Occipital lobe (tissue), 2 donors: Measurements from ENCODE around the gene CDK18. TPM values are rescaled to one million over a fixed set of nuclear protein-coding genes. Genes with fewer than 3 reads are reported as not detected.
A peak's percentile ranks its signal among the peaks of the same experiment; 100 is the strongest.
"Not testable (repeated sequence)": the region's sequence is repeated elsewhere in the genome, so short reads cannot be mapped to it uniquely, and the experiment has no call there.

Source experiments
- DNase-seq: peaks from one replicate; lab custom pipeline; 2025; lab: John Stamatoyannopoulos, UW
- total RNA-seq: library from RNA; depleted of rRNA; stranded (reverse); fragments of >200 nt; gene quantifications from one replicate; pipeline ENCODE4 v1.2.3, GENCODE V29; 2014

CDK18 gene
- total RNA-seq, 1 donor from 2014 or later, result 0.16 TPM

DNA sequence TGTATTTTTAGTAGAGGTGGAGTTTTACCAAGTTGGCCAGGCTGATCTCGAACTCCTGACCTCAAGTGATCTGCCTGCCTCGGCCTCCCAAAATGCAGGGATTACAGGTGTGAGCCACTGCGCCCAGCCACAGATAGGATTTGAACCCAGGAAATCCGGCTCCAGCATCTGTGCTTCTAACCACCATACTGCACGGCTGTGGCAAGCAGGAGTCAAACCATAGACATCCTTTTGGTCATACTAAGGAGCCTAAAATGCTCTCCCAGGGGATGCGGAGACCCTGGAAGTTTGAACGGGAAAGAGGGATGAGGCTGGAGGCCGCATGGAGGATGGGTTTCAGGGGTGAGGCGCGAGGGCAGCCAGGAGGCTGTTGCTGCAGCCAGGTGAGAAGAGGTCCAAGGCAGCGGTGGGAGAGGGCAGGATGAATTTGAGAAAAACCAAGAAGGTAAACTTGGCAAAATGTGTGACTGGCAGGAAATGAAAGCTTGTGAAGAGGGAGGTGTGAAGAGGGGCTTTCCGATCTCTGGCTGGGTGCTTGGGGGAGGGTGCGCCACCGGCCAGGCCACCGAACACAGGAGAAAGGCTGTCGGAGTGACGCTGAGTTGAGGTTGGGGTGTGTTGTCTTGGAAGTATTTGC is 24.0 kb upstream of the CDK18 start:
- DNase-seq, result no peak

DNA sequence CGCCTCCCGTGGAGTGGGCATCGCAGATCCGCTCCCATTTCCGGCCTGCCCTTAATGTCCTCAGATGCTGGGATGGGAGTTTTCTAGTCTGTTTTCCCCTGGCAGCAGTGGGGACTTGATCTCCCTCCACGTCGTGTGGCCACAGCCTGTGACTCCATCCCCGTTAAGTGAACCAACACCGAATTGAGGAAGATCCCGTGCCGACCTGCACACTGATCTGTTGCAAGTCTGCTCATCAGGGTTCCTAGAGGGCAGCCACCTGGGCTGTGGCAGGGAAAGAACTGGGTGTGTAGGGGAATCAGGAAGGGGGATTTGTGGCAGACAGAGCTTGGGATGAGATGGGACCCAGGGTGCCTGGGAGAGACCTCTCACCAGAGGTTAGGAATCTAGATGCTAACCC is 23.3 kb upstream of the CDK18 start:
- DNase-seq, result no peak

DNA sequence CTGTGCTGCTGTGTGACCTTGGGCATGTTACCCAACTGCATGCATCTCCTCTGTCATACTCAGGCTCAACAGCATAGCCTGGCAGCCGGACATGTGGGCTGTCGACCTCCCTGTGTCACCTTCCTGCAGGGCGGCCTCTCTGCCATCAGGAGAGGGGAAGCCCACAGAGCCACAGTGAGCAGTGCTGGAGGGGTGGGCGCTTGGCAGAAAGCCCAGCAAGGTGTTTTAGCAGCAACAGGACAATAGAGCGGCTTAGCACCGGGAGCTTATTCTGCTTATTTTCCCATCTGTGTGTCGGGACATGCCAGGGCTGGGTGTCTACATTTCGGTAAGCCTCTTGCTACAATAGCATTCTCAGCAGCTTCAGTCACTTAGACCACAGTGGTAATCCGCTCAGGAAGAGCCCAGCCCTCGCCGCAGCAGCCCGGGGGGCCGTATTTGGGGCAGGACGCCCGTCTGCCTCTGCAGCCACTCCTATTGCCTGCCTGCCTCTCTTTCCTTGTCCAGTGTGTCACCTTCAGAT is 22.8 kb upstream of the CDK18 start:
- no peak for DNase-seq

DNA sequence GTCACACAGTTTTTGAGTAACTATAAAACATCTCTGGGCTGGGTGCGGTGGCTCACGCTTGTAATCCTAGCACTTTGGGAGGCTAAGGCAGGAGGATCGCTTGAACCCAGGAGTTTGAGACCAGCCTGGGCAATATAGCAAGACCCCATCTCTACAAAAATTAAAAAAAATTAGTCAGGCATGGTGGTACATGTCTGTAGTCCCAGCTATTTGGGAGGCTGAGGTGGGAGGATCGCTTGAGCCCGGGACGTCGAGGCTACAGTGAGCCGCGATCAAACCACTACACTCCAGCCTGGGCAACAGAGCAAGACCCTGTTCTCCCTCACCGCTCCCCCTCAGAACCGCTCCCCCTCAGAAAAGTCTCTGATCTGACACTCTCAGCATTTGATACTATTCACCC is 21.9 kb upstream of the CDK18 start:
- not testable (repeated sequence) for DNase-seq

DNA sequence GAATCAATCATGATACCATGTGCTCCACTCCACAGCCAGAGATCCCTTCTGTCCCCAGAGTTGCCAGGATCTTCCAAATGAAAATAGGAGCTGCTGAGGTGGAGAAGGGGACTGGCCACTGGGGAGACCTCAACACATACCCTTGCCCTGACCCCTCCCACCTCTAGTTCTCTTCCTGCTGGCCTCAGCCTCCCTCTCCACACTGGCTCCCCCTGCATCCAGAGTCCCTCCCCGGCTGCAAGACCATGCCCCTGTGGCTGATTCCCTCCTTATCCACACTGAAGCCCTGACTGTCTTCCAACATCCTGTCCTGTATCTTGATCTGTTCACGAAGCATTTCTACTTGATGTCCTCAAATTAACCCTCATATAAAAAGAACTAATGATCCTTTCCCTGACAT is 21.1 kb upstream of the CDK18 start:
- DNase-seq, result no peak

DNA sequence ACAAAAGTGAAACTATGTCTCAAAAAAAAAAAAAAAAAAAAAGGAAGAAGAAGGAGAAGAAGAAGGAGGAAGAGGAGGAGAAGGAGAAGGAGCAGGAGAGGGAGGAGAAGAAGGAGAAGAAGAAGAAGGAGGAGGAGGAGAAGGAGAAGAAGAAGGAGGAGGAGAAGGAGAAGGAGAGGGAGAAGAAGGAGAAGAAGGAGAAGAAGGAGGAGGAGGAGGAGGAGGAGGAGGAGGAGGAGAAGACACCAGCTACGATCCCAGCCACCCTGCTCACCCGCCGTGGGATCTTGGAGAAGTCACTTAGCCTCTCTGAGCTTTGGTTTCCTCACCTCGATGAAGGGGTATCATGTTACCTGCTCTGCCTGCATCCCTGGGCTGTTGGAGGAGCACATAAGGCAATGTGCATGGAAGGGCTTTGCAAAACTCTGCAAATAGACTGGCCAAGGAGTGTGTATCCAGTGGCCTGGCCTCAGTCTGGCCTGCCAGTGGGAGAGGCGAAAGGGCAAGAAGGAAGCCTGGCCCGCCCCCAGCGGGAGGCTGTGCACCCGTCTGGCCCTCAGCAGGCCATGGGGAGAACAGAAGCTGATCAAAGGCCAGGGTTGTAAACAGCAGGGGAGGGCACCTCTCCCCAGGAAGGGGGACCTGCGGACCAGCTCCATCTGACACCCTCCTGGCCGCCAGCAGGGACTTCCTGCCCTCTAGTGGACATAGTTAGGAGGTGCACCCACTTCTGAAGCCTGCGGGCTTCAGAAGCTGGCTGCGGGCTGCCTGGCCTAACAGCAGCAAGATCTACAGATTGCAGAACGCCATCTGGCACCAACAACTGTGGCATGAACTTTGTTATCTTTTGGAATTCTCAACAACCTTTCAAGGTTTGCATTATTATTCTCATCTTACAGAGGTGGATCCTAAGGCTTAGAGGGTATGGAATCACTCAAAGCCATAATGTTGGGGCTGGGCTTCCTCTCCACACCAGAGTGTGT is 19.2 kb upstream of the CDK18 start:
- DNase-seq, result peak; percentile 43

DNA sequence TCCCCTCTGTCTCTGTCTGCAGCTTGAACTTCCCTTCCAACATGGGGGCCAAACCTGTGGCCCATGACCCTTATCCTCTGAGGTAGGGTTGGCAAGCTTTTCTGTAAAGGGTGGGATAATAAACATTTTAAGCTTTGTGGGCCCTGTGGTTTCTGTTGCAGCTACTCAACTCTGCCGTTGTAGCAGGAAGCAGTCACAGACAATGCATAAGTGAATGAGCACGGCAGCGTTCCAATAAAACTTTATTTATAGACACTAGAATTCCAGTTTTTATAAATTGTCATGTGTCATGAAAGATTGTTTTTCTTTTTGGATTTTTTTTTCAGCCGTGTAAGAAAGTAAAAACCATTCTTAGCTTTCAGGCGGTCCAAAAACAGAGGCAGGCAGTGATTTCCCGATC is 18.2 kb upstream of the CDK18 start:
- DNase-seq, result no peak

DNA sequence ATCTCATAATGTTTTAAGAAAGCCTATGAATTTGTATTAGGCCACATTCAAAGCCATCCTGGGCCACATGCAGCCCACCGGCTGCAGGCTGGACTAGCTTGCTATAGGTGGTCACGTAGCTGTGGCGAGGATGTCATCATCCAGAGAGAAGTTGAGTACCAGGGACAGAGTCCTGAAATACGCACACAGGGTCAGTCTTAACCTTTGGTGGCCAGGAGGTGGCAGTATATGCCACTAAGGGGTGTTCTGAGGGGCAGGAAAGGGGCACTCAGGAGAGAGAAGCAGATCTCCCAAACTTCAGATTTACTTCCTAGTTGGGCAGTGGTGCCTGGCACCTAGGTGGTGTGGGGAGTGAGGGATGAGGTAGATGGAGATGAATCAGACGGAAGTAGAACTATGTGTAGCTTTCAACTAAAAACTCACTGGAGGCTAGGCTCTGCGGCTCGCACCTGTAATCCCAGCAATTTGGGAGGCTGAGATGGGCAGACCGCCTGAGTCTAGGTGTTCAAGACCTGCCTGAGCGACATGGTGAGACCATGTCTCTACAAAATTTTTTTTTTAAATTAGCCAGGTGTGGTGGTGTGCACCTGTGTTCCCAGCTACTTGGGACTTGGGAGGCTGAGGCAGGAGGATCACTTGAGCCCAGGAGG is 16.3 kb upstream of the CDK18 start:
- no peak for DNase-seq

DNA sequence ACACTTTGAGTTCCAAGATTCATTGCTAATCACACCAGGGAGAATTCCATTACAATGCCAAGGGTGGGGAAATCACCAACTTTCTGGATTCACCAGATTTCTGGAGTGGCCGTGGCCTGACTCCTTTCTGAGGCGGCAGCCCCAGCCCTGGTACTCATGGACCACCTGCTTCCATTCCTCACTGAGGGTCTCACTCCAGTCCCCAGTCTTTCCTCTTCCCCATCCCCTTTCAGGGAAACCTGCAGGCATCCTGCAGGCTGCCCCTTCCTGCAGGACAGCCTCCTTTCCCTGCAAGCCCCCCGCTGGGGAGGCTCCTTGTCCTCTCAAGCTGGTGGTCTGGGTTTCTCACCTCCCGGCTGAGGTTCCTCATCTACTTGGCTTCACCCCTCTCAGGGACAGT is 12.7 kb upstream of the CDK18 start:
- no peak for DNase-seq

DNA sequence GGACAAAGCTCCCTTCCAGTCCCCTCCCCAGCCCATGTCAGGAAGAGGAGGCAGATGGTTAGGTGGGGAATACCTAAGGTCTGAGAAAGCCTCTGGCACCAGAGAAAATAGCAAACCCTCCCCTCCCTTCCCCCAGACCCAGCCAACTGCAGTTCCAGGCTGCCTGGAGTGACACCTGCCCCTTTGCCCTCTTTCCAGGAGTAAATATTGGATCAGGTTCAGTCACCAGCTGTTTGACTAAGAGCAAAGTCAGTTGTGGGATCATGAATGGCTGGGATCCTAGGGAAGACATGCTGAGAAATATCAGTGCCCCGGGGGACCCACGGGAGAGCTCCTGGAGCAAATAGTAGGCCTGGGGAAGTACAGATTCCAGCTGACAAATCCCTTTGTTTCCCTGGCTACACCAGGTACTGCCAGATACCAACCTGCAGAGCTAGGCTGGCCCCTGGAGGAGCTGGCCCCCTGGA is 12.2 kb upstream of the CDK18 start:
- DNase-seq, result no peak

DNA sequence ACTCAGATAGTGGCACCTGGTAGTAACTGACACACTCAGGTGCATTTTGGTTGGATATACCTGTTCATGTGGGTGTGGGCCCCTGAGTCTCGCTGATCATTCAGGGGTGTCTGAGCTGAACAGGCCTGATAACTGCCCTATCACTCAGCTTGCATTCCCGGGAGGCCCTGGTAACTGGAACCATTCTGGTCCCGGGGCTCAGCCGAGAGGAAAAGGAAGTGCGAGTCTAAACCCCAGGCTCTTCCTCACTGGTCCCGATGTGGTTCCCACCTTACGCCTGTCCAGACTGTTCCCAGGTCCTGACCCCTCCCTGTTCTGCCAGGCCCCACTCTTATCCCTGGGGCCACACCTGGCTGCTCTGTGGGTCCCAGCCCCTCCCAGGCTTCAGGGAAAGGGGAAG is 11.7 kb upstream of the CDK18 start:
- DNase-seq, result no peak

DNA sequence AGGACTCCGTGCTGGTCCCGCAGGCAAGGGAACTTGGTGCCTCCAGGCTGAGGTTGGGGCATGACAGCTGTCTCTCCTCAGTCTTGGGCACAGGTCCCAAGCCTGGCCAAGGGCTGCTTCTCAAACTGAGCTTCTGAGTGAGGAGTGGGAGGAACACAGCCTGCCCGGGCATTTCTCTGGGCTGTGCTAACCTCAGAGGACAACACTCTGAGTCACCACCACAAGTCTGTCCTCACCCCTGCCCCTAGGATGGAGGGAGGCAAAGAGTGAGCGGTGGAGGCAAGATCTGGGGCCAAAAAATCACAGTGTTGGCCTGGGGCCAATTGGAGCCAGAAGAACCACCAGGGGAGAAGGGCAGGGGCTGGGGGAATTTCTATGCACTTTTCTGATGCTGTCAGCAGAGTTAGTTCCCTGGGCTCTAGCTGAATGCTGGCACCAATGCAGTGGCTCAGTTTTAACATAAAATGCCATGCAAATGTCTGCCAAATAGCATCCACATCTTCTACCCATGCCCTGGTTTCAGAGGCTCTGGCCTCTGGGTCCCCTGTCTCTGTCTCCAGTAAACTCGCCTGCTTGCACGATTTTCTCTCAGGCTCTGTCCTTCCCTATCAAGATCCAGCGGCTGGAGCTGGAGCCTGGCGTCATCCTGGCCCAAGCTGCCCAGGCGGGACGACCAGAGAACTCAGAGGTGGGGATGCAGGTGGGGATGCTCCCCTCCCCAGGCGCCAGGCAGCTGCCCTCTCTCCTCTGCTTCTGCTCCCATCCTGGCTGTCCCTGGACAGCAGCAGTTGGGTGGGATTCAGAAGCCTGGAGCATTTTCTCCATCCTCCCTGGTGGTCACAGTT is 11.0 kb upstream of the CDK18 start:
- DNase-seq, result no peak

DNA sequence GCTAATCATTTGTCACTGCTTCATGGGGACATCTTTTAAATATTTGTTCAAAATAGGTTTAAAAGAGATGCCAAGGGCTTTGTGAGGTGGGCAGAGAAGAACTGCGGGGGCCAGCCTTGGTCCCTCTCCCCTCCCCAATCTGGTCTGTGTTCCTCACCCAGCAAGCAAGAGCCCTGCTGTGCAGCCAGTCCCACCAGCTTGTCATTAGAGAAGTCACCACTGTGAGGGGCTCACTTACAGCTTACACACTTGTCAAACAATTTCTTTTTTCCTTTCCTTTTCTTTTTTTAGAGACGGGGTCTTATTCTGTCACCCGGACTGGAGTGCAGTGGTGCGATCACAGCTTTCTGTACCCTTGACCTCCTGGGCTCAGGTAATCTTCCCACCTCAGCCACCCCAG is 10.4 kb upstream of the CDK18 start:
- DNase-seq, result no peak

DNA sequence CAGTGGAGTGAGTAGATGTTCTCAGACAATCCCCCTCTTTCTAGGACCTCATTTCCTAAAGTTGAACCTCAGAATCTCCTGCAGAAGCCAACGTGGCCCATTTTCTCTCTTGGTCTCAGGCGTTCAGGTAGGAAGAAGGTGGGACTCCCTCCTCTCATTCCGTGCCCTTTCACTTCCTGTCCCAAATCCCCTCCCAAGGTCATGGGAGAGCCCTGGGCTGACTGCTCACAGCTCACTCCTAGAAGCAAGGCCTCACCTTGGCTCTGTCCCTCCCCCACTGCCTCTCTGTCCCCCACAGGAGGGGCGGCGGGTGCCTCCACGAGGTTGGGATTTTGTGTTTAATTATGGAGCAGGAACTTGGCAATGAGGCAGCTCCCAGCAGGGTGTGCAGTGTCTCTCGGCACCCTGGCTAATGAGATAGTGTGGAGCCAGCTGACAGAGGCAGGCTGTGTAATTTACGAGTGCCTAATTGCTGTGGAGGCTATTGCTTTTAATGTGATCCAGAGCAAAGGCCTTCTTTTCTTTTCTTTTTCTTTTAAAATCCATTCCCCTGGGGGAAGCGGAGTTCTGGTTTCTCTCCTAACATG is 9.1 kb upstream of the CDK18 start:
- no peak for DNase-seq

DNA sequence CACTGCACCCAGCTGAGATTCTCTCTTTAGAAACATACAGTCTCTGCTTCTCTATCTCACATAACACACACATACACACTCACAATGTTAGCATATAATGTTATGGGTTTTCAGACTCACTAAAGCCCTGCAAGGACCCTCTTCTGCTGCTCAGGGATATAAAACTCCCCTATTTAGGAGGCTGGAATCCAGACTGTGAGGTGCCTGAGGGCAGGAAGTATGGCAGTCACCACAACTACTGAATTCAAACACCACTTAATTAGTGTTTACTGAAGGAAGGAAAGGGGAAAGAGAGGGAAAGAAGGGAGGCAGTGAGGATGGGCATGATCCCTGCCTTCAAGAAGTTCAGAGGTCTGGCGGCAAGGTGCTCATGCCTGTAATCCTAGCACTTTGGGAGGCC is 7.8 kb upstream of the CDK18 start:
- no peak for DNase-seq

DNA sequence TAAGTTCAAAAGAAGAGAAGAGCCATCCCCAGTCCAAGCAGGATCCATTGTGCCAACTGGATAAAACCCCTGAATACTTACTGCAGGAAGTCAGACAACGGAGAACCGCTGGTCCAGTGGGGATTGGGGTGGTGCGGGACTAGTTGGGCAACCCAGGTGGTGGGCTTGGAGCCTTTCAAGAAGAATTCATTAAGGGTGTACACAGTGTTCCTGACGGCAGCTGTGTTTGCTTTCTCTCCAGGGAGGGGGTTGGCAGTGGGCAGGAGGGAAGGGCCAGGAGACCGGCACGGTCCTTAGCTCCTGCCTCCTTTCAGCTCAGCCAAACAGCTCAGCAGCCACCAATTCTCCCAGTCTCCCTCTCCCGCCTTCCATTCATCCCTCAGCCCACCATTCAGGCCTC is 7.1 kb upstream of the CDK18 start:
- no peak for DNase-seq

DNA sequence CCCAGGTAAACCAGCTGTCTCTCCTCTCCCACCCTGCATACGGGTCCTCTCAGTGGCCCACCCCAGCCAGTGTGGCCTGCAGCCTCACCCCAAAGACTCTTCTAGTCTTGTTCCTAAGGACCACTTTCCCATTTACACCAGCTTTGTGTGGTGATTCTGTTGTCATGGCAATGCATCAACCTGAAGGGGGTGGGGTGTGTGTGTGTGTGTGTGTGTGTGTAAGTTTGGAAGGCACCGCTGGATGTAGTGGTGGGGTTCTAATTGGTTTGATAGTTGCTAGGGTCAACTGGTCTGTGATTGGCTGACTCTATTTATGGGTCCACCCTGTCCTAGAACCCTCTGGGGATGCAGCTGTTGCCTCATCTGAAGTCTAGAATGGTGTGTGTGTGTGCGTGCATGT is 4.7 kb upstream of the CDK18 start:
- DNase-seq, result no peak

DNA sequence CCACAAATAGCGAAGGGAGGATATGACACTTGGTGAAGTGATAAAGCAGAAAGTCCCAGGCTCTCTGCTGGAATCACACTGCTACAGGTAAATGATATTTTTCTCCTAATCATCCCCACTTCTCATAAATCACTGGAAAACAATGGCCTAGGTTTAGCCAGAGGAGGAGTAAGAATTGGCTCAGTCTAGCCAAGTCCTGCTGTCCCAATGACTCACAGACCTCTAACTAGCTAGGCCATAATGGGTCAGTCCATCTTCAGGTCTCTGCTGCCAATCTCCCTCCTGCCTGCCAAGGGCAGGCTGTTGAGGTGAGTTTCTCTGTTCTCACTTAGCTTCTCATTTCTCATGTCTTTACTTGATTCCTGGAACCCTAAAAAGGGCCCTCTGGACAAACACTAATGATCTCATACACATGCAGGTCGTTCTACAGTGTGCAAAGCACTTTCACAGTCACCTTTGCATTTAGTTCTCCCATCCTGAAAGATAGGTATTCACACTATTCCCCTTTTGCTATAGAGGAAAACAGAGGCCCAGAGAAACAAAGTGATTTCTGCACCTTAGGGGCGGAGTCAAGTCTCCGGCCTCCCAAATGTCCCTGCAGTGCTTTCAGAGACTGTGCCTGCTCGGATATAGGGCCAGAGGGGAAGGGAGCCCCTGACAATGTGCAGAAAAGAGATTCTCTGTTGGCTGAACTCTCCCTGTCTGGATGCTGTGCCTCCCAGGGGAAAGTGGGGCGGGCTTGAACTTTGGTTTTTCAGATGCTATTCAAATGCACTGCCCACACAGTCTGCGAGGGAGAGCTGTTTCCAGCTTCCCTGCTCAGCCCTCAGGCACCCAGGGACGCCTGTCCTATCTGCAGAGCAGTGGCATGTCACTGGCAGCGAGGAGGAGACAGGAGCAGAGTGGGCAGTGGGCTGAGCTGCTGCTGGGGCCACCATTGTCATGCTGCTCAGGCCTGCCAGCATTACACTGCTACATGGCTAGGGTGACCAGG is 3.9 kb upstream of the CDK18 start:
- no peak for DNase-seq

DNA sequence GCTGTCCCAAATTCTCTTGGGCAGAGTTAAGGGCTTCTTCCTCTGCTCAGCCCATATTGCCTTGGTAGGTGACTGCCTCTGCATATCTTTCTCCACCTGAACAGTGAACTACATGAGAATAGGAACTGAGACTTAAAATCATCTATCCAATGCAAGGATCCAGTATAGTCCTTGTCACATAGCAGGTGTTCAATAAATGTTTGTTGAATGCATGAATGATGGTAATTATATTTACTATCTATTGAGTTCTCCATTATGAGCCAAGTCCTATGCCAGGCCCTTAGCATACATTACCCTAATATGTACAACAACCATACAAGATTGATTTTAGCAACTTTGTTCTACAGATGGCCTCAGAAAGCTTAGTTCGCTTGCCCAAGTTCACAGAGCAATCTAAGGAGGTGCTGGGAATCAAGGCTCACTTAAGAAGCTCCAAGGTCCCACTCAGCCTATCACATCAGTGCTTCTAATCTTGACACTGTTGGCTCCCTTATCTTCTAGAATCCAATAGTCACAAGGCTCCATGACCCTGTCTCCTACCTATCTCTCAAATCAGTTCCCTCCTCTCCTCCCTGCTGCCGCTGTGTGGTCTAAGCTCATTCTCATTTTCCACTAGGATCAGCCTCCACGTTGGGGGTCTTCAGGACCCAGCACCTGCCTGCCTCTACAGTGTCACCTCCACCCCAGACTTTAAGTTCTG is 2.2 kb upstream of the CDK18 start:
- DNase-seq, result no peak
